CD4-positive, alpha-beta memory T cell (primary cell): ENCODE results near the gene AHDC1. TPM values are rescaled to one million over a fixed set of nuclear protein-coding genes. Genes with fewer than 3 reads are reported as not detected.

Source experiments
- CTCF ChIA-PET: fragments of 350-600 bp; sonication (Branson Sonifier 250); formaldehyde crosslinking; loops from one replicate; lab custom pipeline; 2021; ENCODE audit warnings: inconsistent platforms; ENCODE audit not compliant: partially characterized antibody; lab: Charles Lee
- POLR2A ChIA-PET: fragments of 350-600 bp; sonication (Branson Sonifier 250); formaldehyde crosslinking; loops from one replicate; lab custom pipeline; 2021; ENCODE audit not compliant: partially characterized antibody; lab: Charles Lee
- DNase-seq, 5 donors: peaks; one replicate each; pipeline versions ENCODE4 v3.0.0 to v3.0.0-alpha.2; 2020 to 2022; ENCODE audit warnings: mixed read lengths in 1 of 5
- H3K27ac ChIP-seq: one replicate; pipeline ENCODE4 v1.7.0; 2013; ENCODE audit warnings: low read depth, low read length
- H3K27me3 ChIP-seq: 2 replicates; pipeline ENCODE4 v1.7.0; 2013; ENCODE audit warnings: mild to moderate bottlenecking, low read length, moderate library complexity; ENCODE audit not compliant: insufficient read depth
- H3K36me3 ChIP-seq: 2 replicates; pipeline ENCODE4 v1.7.0; 2013; ENCODE audit warnings: mild to moderate bottlenecking, low read length, moderate library complexity; ENCODE audit not compliant: insufficient read depth
- H3K4me1 ChIP-seq: 2 replicates; pipeline ENCODE4 v1.7.0; 2013; ENCODE audit warnings: mild to moderate bottlenecking, low read length, moderate library complexity; ENCODE audit not compliant: insufficient read depth
- H3K4me3 ChIP-seq, 2 donors: one replicate each; pipeline ENCODE4 v1.7.0; 2013; ENCODE audit warnings: low read length in 2 of 2, mild to moderate bottlenecking in 1 of 2
- H3K9me3 ChIP-seq, 2 donors: one replicate each; pipeline ENCODE4 v1.7.0; 2013; ENCODE audit warnings: low read length in 2 of 2, control low read depth in 1 of 2; ENCODE audit not compliant: control insufficient read depth in 1 of 2
- H3K27ac Mint-ChIP-seq, 7 donors: one replicate each; pipeline ENCODE4 v1.8.0; 2020 to 2021; ENCODE audit warnings: mixed read lengths in 7 of 7, mild to moderate bottlenecking in 6 of 7, inconsistent platforms in 3 of 7, moderate library complexity in 3 of 7
- H3K27me3 Mint-ChIP-seq, 2 donors: one replicate each; pipeline ENCODE4 v1.8.0; 2020 to 2021; ENCODE audit warnings: mixed read lengths in 2 of 2
- H3K36me3 Mint-ChIP-seq, 2 donors: one replicate each; pipeline ENCODE4 v1.8.0; 2020 to 2021; ENCODE audit warnings: mixed read lengths in 2 of 2, inconsistent platforms in 1 of 2, mild to moderate bottlenecking in 1 of 2
- H3K4me1 Mint-ChIP-seq, 4 donors: one replicate each; pipeline ENCODE4 v1.8.0; 2020 to 2021; ENCODE audit warnings: mixed read lengths in 4 of 4, mild to moderate bottlenecking in 1 of 4
- H3K4me3 Mint-ChIP-seq, 8 donors: one replicate each; pipeline ENCODE4 v1.8.0; 2020 to 2021; ENCODE audit warnings: mixed read lengths in 8 of 8, mild to moderate bottlenecking in 7 of 8, moderate library complexity in 6 of 8, inconsistent platforms in 3 of 8
- H3K9me3 Mint-ChIP-seq, 8 donors: one replicate each; pipeline ENCODE4 v1.8.0; 2020 to 2021; ENCODE audit warnings: mixed read lengths in 8 of 8, mild to moderate bottlenecking in 5 of 8, inconsistent platforms in 3 of 8, moderate library complexity in 1 of 8
- intact Hi-C: fragments of 100-400 bp; cut with micrococcal nuclease; formaldehyde crosslinking; loops from one replicate; pipeline ENCODE4 v1.15.1; 2023
- polyA plus RNA-seq, 2 donors: library from polyadenylated mRNA; unstranded; fragments of 300-500 nt; fragmentation: Illumina TruSeq; gene quantifications; one replicate each; pipeline ENCODE4 v1.2.3, GENCODE V29; 2021
- total RNA-seq, 2 experiments: library from RNA; stranded (reverse); gene quantifications; one replicate each; pipeline ENCODE4 v1.2.3, GENCODE V29; 2021

Gene AHDC1
- total and polyA plus RNA-seq, 4 experiments from 2014 or later: 0.02 to 19.2 (median 10.0) TPM

- H3K36me3 ChIP-seq: no peaks in the 10 kb centered on the region
- H3K9me3 Mint-ChIP-seq: no peaks in the 10 kb centered on the region
- no peak overlapping the region for H3K4me3 ChIP-seq
- no peaks in the 10 kb centered on the region for H3K27me3 Mint-ChIP-seq
- ChIA-PET CTCF (interaction anchor here (0.6 to 3.0 kb wide), 16 partner anchors 9 to 303 kb away, joined by 3 to 13 read pairs (median 4); no protein-coding TSS in a partner anchor), POLR2A (interaction anchor here (6.3 kb wide), 1 partner anchor 77 kb away, joined by 35 read pairs; no protein-coding TSS in a partner anchor)
- H3K27ac ChIP-seq: no peak overlapping the region
- DNase-seq: no peak
- H3K4me3 Mint-ChIP-seq: peak overlapping the region in 3 of 8 donors; percentile 30 to 41 (median 40)
- H3K4me1 ChIP-seq: peaks cover 82% of the 10 kb centered on the region
- intact Hi-C loops: no loop called here
- H3K27ac Mint-ChIP-seq: peak overlapping the region in 4 of 7 donors; percentile 48 to 76 (median 64)
- peaks cover 18 to 52% (median 36%) of the 10 kb centered on the region in 4 donors for H3K4me1 Mint-ChIP-seq
- peaks cover 0 to 4% of the 10 kb centered on the region in 2 donors for H3K36me3 Mint-ChIP-seq
- no peaks in the 10 kb centered on the region for H3K27me3 ChIP-seq
- no peaks in the 10 kb centered on the region for H3K9me3 ChIP-seq
Observed at GRCh38 chr1:27599605-27600497, 4.1 kb downstream of the AHDC1 start.

GRCh38 chr1:27598902-27599528 lies 4.9 kb downstream of the AHDC1 start:
- ChIA-PET POLR2A (interaction anchor here (0.7 to 6.3 kb wide), 2 partner anchors 30 to 76 kb away, joined by 3 to 35 read pairs; no protein-coding TSS in a partner anchor), CTCF (interaction anchor here (0.6 to 1.8 kb wide), 5 partner anchors 9 to 303 kb away, joined by 3 to 5 read pairs (median 4); no protein-coding TSS in a partner anchor)
- H3K4me1 ChIP-seq: peaks cover 79% of the 10 kb centered on the region
- no peak overlapping the region for H3K4me3 ChIP-seq
- Mint-ChIP-seq H3K9me3 (no peaks in the 10 kb centered on the region), H3K4me1 (peaks cover 17 to 46% (median 33%) of the 10 kb centered on the region in 4 donors), H3K27ac (peak overlapping the region in 1 of 7 donors; percentile 76), H3K36me3 (peaks cover 0 to 2% of the 10 kb centered on the region in 2 donors), H3K27me3 (no peaks in the 10 kb centered on the region), H3K4me3 (peak overlapping the region in 1 of 8 donors; percentile 30)
- no peak for DNase-seq
- H3K27ac ChIP-seq: no peak overlapping the region
- H3K9me3 ChIP-seq: no peaks in the 10 kb centered on the region
- H3K27me3 ChIP-seq: no peaks in the 10 kb centered on the region
- H3K36me3 ChIP-seq: no peaks in the 10 kb centered on the region
- intact Hi-C loops: no loop called here

GRCh38 chr1:27598295-27598687 lies 5.7 kb downstream of the AHDC1 start:
- no peak overlapping the region for H3K27ac ChIP-seq
- H3K27me3 ChIP-seq: no peaks in the 10 kb centered on the region
- H3K9me3 ChIP-seq: no peaks in the 10 kb centered on the region
- Mint-ChIP-seq H3K4me3 (no peak overlapping the region), H3K27ac (peak overlapping the region in 1 of 7 donors; percentile 76), H3K9me3 (no peaks in the 10 kb centered on the region), H3K27me3 (no peaks in the 10 kb centered on the region), H3K4me1 (peaks cover 16 to 40% (median 33%) of the 10 kb centered on the region in 4 donors), H3K36me3 (no peaks in the 10 kb centered on the region)
- ChIA-PET CTCF (interaction anchor here (1.1 kb wide), 1 partner anchor 302 kb away, joined by 3 read pairs; no protein-coding TSS in a partner anchor), POLR2A (no interaction called here)
- no peaks in the 10 kb centered on the region for H3K36me3 ChIP-seq
- no peak for DNase-seq
- intact Hi-C loops: no loop called here
- peaks cover 79% of the 10 kb centered on the region for H3K4me1 ChIP-seq
- no peak overlapping the region for H3K4me3 ChIP-seq

GRCh38 chr1:27597516-27598294 lies 6.2 kb downstream of the AHDC1 start:
- peak overlapping the region in 4 of 7 donors; percentile 29 to 76 (median 48) for H3K27ac Mint-ChIP-seq
- peak overlapping the region in 3 of 8 donors; percentile 5 to 50 (median 17) for H3K4me3 Mint-ChIP-seq
- intact Hi-C loops: no loop called here

GRCh38 chr1:27596986-27597385 lies 7.0 kb downstream of the AHDC1 start:
- CTCF ChIA-PET: interaction anchor here (1.0 to 2.2 kb wide), 2 partner anchors 9 to 41 kb away, joined by 3 to 12 read pairs; no protein-coding TSS in a partner anchor
- Mint-ChIP-seq H3K4me1 (peaks cover 16 to 34% (median 28%) of the 10 kb centered on the region in 4 donors), H3K4me3 (no peak overlapping the region), H3K27ac (no peak overlapping the region), H3K27me3 (no peaks in the 10 kb centered on the region), H3K9me3 (no peaks in the 10 kb centered on the region), H3K36me3 (no peaks in the 10 kb centered on the region)
- Histone ChIP-seq H3K36me3 (no peaks in the 10 kb centered on the region), H3K27ac (no peak overlapping the region), H3K9me3 (no peaks in the 10 kb centered on the region), H3K27me3 (no peaks in the 10 kb centered on the region), H3K4me3 (no peak overlapping the region), H3K4me1 (peaks cover 71% of the 10 kb centered on the region)
- POLR2A ChIA-PET: no interaction called here
- no peak for DNase-seq
- intact Hi-C loops: no loop called here

More at GRCh38 chr1:27597516-27598294, 6.2 kb downstream of the AHDC1 start:
- Mint-ChIP-seq H3K9me3 (no peaks in the 10 kb centered on the region), H3K36me3 (no peaks in the 10 kb centered on the region), H3K4me1 (peaks cover 16 to 40% (median 33%) of the 10 kb centered on the region in 4 donors), H3K27me3 (no peaks in the 10 kb centered on the region)
- H3K9me3 ChIP-seq: no peaks in the 10 kb centered on the region
- no peaks in the 10 kb centered on the region for H3K36me3 ChIP-seq
- POLR2A ChIA-PET: no interaction called here
- no peak for DNase-seq
- no peak overlapping the region for H3K4me3 ChIP-seq
- peaks cover 78% of the 10 kb centered on the region for H3K4me1 ChIP-seq
- CTCF ChIA-PET: no interaction called here
- H3K27me3 ChIP-seq: no peaks in the 10 kb centered on the region
- H3K27ac ChIP-seq: no peak overlapping the region

GRCh38 chr1:27596261-27596660 lies 7.7 kb downstream of the AHDC1 start:
- H3K4me1 Mint-ChIP-seq: peaks cover 13 to 29% (median 24%) of the 10 kb centered on the region in 4 donors
- Histone ChIP-seq H3K27ac (no peak overlapping the region), H3K27me3 (no peaks in the 10 kb centered on the region), H3K4me3 (no peak overlapping the region), H3K9me3 (no peaks in the 10 kb centered on the region), H3K36me3 (no peaks in the 10 kb centered on the region), H3K4me1 (peaks cover 73% of the 10 kb centered on the region)
- no peak overlapping the region for H3K4me3 Mint-ChIP-seq
- H3K9me3 Mint-ChIP-seq: no peaks in the 10 kb centered on the region
- DNase-seq: no peak
- CTCF ChIA-PET: interaction anchor here (1.0 to 2.2 kb wide), 2 partner anchors 10 to 40 kb away, joined by 3 to 12 read pairs; no protein-coding TSS in a partner anchor
- no peak overlapping the region for H3K27ac Mint-ChIP-seq
- H3K36me3 Mint-ChIP-seq: no peaks in the 10 kb centered on the region
- no peaks in the 10 kb centered on the region for H3K27me3 Mint-ChIP-seq
- intact Hi-C loops: no loop called here
- POLR2A ChIA-PET: no interaction called here
